ENCODE results near the gene DGAT2L6. TPM values are rescaled to one million over a fixed set of nuclear protein-coding genes. Genes with fewer than 3 reads are reported as not detected.
A peak's percentile ranks its signal among the peaks of the same experiment; 100 is the strongest.

The DGAT2L6 gene
- total RNA-seq, result not detected

- DNase-seq, result no peak
- no peak within 1 kb of the TSS for H3K27ac Mint-ChIP-seq
- H3K36me3 Mint-ChIP-seq, result no peaks in the 10 kb centered on the region
- no peaks in the 10 kb centered on the region for H3K27me3 Mint-ChIP-seq
- no peak within 1 kb of the TSS for H3K4me3 Mint-ChIP-seq
- peaks cover 7% of the 10 kb centered on the region for H3K4me1 Mint-ChIP-seq
- H3K9me3 Mint-ChIP-seq, result no peaks in the 10 kb centered on the region
These were observed at the start of gene DGAT2L6 for GRCh38 chrX:70176938-70177533. Gene DGAT2L6, plus strand, starts transcription at chrX:70177483. Its CDS starts 100 bp downstream, at chrX:70177583.

GRCh38 chrX:70128071-70128470 lies 49.2 kb upstream of the DGAT2L6 start:
- H3K27ac Mint-ChIP-seq, result no peak overlapping the region
- DNase-seq, result no peak
- peaks cover 12% of the 10 kb centered on the region for H3K4me1 Mint-ChIP-seq
- H3K4me3 Mint-ChIP-seq, result no peak overlapping the region
- no peaks in the 10 kb centered on the region for H3K27me3 Mint-ChIP-seq
- no peaks in the 10 kb centered on the region for H3K36me3 Mint-ChIP-seq
- no peaks in the 10 kb centered on the region for H3K9me3 Mint-ChIP-seq

- H3K27ac Mint-ChIP-seq, result no peak overlapping the region
- H3K4me1 Mint-ChIP-seq, result peaks cover 12% of the 10 kb centered on the region
- DNase-seq, result no peak
- no peak overlapping the region for H3K4me3 Mint-ChIP-seq
- no peaks in the 10 kb centered on the region for H3K27me3 Mint-ChIP-seq
- H3K36me3 Mint-ChIP-seq, result peaks cover 5% of the 10 kb centered on the region
- H3K9me3 Mint-ChIP-seq, result no peaks in the 10 kb centered on the region
These were observed 47.5 kb upstream of the DGAT2L6 start for GRCh38 chrX:70129816-70130215.

- Mint-ChIP-seq H3K9me3 (no peaks in the 10 kb centered on the region), H3K27me3 (no peaks in the 10 kb centered on the region), H3K27ac (peak overlapping the region; percentile 56), H3K36me3 (peaks cover 12% of the 10 kb centered on the region), H3K4me1 (peaks cover 20% of the 10 kb centered on the region), H3K4me3 (peak overlapping the region; percentile 26)
- no peak for DNase-seq
These were observed 45.1 kb upstream of the DGAT2L6 start for GRCh38 chrX:70132224-70132623.

GRCh38 chrX:70132877-70133302 lies 44.4 kb upstream of the DGAT2L6 start:
- H3K4me3 Mint-ChIP-seq, result peak overlapping the region; percentile 97
- DNase-seq, result no peak
- no peaks in the 10 kb centered on the region for H3K27me3 Mint-ChIP-seq
- H3K9me3 Mint-ChIP-seq, result no peaks in the 10 kb centered on the region
- H3K4me1 Mint-ChIP-seq, result peaks cover 20% of the 10 kb centered on the region
- H3K27ac Mint-ChIP-seq, result peak overlapping the region; percentile 96
- peaks cover 12% of the 10 kb centered on the region for H3K36me3 Mint-ChIP-seq

GRCh38 chrX:70133303-70134115 lies 43.8 kb upstream of the DGAT2L6 start, which contains the start of gene IGBP1:
Gene IGBP1, plus strand, starts transcription at chrX:70133447. Its CDS starts 501 bp downstream, at chrX:70133948.
- DNase-seq, result peak; percentile 73
- no peaks in the 10 kb centered on the region for H3K27me3 Mint-ChIP-seq
- peaks cover 20% of the 10 kb centered on the region for H3K4me1 Mint-ChIP-seq
- peak within 1 kb of the TSS; percentile 97 for H3K4me3 Mint-ChIP-seq
- H3K27ac Mint-ChIP-seq, result peak within 1 kb of the TSS; percentile 96
- H3K36me3 Mint-ChIP-seq, result peaks cover 12% of the 10 kb centered on the region
- H3K9me3 Mint-ChIP-seq, result no peaks in the 10 kb centered on the region

GRCh38 chrX:70134116-70134477 lies 43.2 kb upstream of the DGAT2L6 start:
- H3K9me3 Mint-ChIP-seq, result no peaks in the 10 kb centered on the region

GRCh38 chrX:70138622-70139021 lies 38.7 kb upstream of the DGAT2L6 start:
- Mint-ChIP-seq H3K27me3 (no peaks in the 10 kb centered on the region), H3K27ac (no peak overlapping the region), H3K36me3 (peaks cover 28% of the 10 kb centered on the region), H3K9me3 (no peaks in the 10 kb centered on the region), H3K4me3 (no peak overlapping the region), H3K4me1 (peaks cover 9% of the 10 kb centered on the region)
- DNase-seq, result no peak

More at GRCh38 chrX:70134116-70134477, 43.2 kb upstream of the DGAT2L6 start:
- H3K36me3 Mint-ChIP-seq, result peaks cover 12% of the 10 kb centered on the region
- H3K4me3 Mint-ChIP-seq, result peak overlapping the region; percentile 97
- peaks cover 20% of the 10 kb centered on the region for H3K4me1 Mint-ChIP-seq
- DNase-seq, result no peak
- H3K27ac Mint-ChIP-seq, result peak overlapping the region; percentile 96
- H3K27me3 Mint-ChIP-seq, result no peaks in the 10 kb centered on the region

GRCh38 chrX:70139736-70140135 lies 37.5 kb upstream of the DGAT2L6 start:
- no peak overlapping the region for H3K4me3 Mint-ChIP-seq
- H3K27ac Mint-ChIP-seq, result no peak overlapping the region
- H3K27me3 Mint-ChIP-seq, result no peaks in the 10 kb centered on the region
- peaks cover 25% of the 10 kb centered on the region for H3K36me3 Mint-ChIP-seq
- no peak for DNase-seq
- peaks cover 9% of the 10 kb centered on the region for H3K4me1 Mint-ChIP-seq
- H3K9me3 Mint-ChIP-seq, result no peaks in the 10 kb centered on the region

- DNase-seq, result no peak
- Mint-ChIP-seq H3K36me3 (peaks cover 18% of the 10 kb centered on the region), H3K4me1 (no peaks in the 10 kb centered on the region), H3K27me3 (no peaks in the 10 kb centered on the region), H3K9me3 (no peaks in the 10 kb centered on the region), H3K27ac (no peak overlapping the region), H3K4me3 (no peak overlapping the region)
These were observed 35.9 kb upstream of the DGAT2L6 start for GRCh38 chrX:70141373-70141772.

GRCh38 chrX:70166601-70167590 lies 10.4 kb upstream of the DGAT2L6 start:
- Mint-ChIP-seq H3K27me3 (no peaks in the 10 kb centered on the region), H3K27ac (peak overlapping the region; percentile 90), H3K36me3 (peaks cover 15% of the 10 kb centered on the region), H3K4me3 (no peak overlapping the region), H3K4me1 (peaks cover 13% of the 10 kb centered on the region), H3K9me3 (no peaks in the 10 kb centered on the region)
- DNase-seq, result peak; percentile 14

- DNase-seq, result no peak
- Mint-ChIP-seq H3K4me1 (peaks cover 13% of the 10 kb centered on the region), H3K36me3 (peaks cover 15% of the 10 kb centered on the region), H3K4me3 (no peak overlapping the region), H3K9me3 (no peaks in the 10 kb centered on the region), H3K27ac (no peak overlapping the region), H3K27me3 (no peaks in the 10 kb centered on the region)
These were observed 8.8 kb upstream of the DGAT2L6 start for GRCh38 chrX:70168238-70169188.

- Mint-ChIP-seq H3K4me1 (peaks cover 13% of the 10 kb centered on the region), H3K27ac (no peak overlapping the region), H3K27me3 (no peaks in the 10 kb centered on the region), H3K4me3 (no peak overlapping the region), H3K9me3 (no peaks in the 10 kb centered on the region), H3K36me3 (peaks cover 15% of the 10 kb centered on the region)
- DNase-seq, result no peak
These were observed 8.0 kb upstream of the DGAT2L6 start for GRCh38 chrX:70169281-70169680.

GRCh38 chrX:70171624-70172023 lies 5.7 kb upstream of the DGAT2L6 start:
- H3K9me3 Mint-ChIP-seq, result no peaks in the 10 kb centered on the region
- peaks cover 9% of the 10 kb centered on the region for H3K36me3 Mint-ChIP-seq
- peaks cover 15% of the 10 kb centered on the region for H3K4me1 Mint-ChIP-seq
- H3K27ac Mint-ChIP-seq, result no peak overlapping the region
- no peak for DNase-seq
- no peak overlapping the region for H3K4me3 Mint-ChIP-seq
- H3K27me3 Mint-ChIP-seq, result no peaks in the 10 kb centered on the region

All from activated naive CD8-positive, alpha-beta T cell treated with anti-CD3 and anti-CD28 coated beads for 36 hours (primary cell).